Right lung (tissue), 5 donors: ENCODE measurements around the gene FAM185A. TPM values are rescaled to one million over a fixed set of nuclear protein-coding genes. Genes with fewer than 3 reads are reported as not detected.
"Not testable (repeated sequence)": the region's sequence is repeated elsewhere in the genome, so short reads cannot be mapped to it uniquely, and the experiment has no call there.

Experiments used
- DNase-seq, 2 donors: peaks; one replicate each; pipeline ENCODE4 v3.0.0-alpha.2; 2013
- polyA plus RNA-seq, 5 donors: library from polyadenylated mRNA; unstranded; fragments of 120-200 nt; gene quantifications; one replicate each; pipeline versions ENCODE4 v1.2.1 to v1.2.3, GENCODE V29; 2013; ENCODE audit warnings: inconsistent platforms in 1 of 5, low replicate concordance in 1 of 5; ENCODE audit not compliant: insufficient read length in 5 of 5, insufficient read depth in 1 of 5

Gene FAM185A
- polyA plus RNA-seq, 5 donors = 8.2 to 14.1 (median 13.5) TPM

GRCh38 chr7:102828286-102828685 lies 79.5 kb downstream of the FAM185A start:
- DNase-seq = no peak

- no peak for DNase-seq
Measured at GRCh38 chr7:102829075-102829474, 80.3 kb downstream of the FAM185A start.

- no peak for DNase-seq
Measured at GRCh38 chr7:102830197-102830596, 81.4 kb downstream of the FAM185A start.

GRCh38 chr7:102832674-102833073 lies 83.9 kb downstream of the FAM185A start:
- DNase-seq = no peak

- DNase-seq = no peak
Measured at GRCh38 chr7:102833343-102833742, 84.5 kb downstream of the FAM185A start.

- no peak for DNase-seq
Measured at GRCh38 chr7:102834466-102834865, 85.7 kb downstream of the FAM185A start.

GRCh38 chr7:102834999-102835398 lies 86.2 kb downstream of the FAM185A start:
- DNase-seq = no peak

- peak; percentile 66 to 69 for DNase-seq
Measured at GRCh38 chr7:102836191-102836919, 87.6 kb downstream of the FAM185A start.

GRCh38 chr7:102836977-102837376 lies 88.2 kb downstream of the FAM185A start:
- DNase-seq = no peak

- DNase-seq = no peak
Measured at GRCh38 chr7:102837802-102838201, 89.0 kb downstream of the FAM185A start.

GRCh38 chr7:102838572-102839101 lies 89.8 kb downstream of the FAM185A start:
- not testable (repeated sequence) for DNase-seq

- no peak for DNase-seq
Measured at GRCh38 chr7:102840404-102840803, 91.6 kb downstream of the FAM185A start.

- peak; percentile 55 to 60 for DNase-seq
Measured at GRCh38 chr7:102841290-102841689, 92.5 kb downstream of the FAM185A start.

GRCh38 chr7:102842284-102842683 lies 93.5 kb downstream of the FAM185A start:
- no peak for DNase-seq

GRCh38 chr7:102843850-102844249 lies 95.1 kb downstream of the FAM185A start:
- no peak for DNase-seq

- no peak for DNase-seq
Measured at GRCh38 chr7:102845346-102845745, 96.5 kb downstream of the FAM185A start.

- DNase-seq = no peak
Measured at GRCh38 chr7:102849079-102849478, 100.3 kb downstream of the FAM185A start.

GRCh38 chr7:102849538-102849937 lies 100.7 kb downstream of the FAM185A start:
- no peak for DNase-seq

- DNase-seq = no peak
Measured at GRCh38 chr7:102856036-102856435, 107.2 kb downstream of the FAM185A start.
